IPS-11a (cell line): ENCODE measurements around the gene KAZALD1.

Source experiments
- H3K4me3 ChIP-seq: one replicate; pipeline ENCODE4 v1.5.1; 2013; ENCODE audit warnings: low read depth, low read length, control low read depth

KAZALD1 gene

DNA sequence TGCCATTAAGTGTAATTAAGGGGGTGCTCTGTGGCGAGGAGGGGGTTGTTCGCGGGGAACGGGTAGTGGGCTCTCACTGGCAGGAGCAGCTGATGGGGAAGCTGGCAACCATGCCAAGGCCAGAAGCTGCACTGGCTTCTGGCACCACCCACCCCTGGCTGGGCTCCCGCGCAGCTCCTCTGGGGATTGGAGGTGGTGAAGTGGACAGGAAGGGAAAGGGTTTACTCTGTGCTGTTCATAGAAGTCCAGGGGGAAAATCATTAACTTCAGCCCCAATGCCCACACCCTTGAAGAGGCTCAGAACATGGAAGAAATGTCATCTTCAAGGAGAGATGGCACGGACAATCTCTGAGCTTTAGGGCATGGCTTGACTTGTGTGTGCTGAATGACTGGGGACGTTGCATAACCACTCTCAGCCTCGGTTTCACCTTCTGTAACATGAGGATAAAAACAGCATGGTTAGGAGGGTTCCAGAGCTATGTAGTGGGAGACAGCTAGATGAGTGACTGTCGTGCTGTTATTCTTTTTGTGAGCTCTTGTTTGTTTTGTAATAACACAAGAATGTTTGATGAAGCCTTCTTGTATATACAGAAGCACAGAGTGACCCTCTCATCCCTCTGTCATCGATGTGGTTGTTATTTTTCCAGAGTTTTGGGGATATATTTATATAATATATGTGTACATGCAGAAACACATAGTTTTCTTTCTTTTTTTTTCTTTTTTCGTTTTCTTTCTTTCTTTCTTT lies 29.9 kb downstream of the KAZALD1 start:
- no peak overlapping the region for H3K4me3 ChIP-seq

- H3K4me3 ChIP-seq = no peak overlapping the region
These were observed 31.1 kb downstream of the KAZALD1 start for GRCh38 chr10:101092881-101093354.

DNA sequence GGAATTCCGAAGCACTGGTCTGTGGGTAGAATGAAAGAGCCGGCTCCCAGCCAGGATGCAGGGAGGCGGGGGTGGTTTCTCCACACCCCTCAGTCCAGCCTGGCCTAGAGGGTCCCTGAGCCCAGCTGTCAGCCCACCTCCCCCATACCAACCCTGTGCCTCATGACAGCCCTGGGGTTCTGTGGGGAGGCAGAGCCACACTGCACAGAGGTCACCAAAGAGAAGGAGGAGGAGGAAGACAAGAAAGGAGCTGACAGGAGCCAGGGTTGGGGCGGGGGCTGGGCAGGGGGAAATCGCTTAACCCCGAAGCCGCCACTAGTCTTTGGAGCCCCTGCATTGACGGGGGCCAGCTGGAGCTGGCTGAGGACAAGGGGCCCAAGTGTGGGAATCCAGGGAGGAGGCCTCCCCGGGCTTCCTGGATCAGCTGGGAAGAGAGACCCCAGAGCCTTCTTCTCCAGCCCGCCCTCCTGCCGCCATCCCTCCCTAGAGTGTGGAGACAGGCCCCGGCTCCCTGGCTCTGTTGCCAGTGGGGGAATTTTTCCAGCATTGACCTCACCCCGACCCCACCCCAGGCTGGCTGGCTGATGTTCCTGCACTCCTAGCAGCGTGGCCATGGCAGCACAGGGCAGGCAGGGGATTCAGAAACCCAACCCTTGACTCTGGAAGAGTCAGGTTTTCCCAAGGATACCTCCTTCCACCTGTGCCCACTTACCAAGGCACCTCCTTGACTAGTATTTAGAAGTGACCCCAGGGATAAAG lies 32.5 kb downstream of the KAZALD1 start:
- no peak overlapping the region for H3K4me3 ChIP-seq

DNA sequence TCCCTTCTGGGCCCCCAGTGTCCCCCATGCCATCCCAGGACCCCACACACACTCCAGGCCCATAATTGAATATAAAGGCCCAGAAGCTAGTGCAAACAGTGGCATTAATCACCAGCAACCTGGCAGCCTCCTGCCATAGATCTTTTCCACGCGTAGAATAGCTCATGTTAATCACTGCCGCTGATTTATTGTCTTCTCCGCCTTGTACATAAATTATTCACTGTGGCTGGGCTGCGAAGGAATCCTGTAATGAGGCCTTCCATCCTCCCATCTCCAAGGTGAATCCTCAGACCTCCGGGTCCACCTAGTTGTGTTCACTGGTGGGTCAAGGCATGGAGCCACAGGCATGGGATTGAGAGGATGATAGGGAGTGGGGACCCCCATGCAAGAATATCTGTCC lies 33.2 kb downstream of the KAZALD1 start:
- H3K4me3 ChIP-seq = no peak overlapping the region

- no peak overlapping the region for H3K4me3 ChIP-seq
These were observed 33.9 kb downstream of the KAZALD1 start for GRCh38 chr10:101095550-101096213.

DNA sequence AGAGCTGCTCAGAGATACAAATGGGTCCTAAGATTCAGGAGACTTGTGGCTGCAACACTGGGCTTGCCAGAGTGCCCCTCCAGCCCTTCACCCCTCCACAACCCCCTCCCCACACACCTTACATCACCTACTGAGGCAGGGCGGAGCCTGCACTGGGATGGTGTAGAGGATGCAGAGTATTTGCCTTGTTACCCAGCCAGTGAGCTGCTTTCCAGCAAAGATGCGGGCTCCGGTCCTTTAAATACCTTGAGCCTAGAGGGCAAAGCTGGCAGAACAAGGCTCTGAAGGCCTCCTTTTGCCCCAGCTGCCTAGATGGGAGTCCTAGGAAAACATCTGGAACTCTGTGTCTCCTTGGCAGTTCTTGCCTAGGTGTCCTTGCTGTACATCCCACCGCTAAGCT lies 34.6 kb downstream of the KAZALD1 start:
- no peak overlapping the region for H3K4me3 ChIP-seq

DNA sequence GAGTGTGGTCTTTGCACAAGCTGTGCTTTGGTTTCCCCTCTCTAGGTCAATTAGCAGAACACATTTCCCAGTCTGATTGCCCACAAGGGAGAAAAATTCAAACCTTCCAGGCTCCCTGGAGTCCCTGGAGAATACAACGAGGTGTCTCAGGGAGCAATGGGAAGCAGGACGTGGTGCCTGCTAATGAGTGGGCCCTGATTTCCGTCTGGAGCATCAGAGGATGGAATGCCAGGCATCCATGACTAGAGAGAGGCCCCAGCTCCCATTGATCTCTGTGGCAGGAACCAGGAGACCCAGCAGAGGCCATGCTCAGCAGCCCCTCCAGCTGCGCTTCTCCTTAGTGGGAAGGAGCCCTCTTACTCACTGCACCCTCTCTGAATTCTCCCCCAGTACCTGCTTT lies 36.1 kb downstream of the KAZALD1 start:
- H3K4me3 ChIP-seq = no peak overlapping the region

- H3K4me3 ChIP-seq = no peak overlapping the region
These were observed 38.1 kb downstream of the KAZALD1 start for GRCh38 chr10:101099901-101100300.

- no peak overlapping the region for H3K4me3 ChIP-seq
These were observed 39.6 kb downstream of the KAZALD1 start for GRCh38 chr10:101101372-101101881.

DNA sequence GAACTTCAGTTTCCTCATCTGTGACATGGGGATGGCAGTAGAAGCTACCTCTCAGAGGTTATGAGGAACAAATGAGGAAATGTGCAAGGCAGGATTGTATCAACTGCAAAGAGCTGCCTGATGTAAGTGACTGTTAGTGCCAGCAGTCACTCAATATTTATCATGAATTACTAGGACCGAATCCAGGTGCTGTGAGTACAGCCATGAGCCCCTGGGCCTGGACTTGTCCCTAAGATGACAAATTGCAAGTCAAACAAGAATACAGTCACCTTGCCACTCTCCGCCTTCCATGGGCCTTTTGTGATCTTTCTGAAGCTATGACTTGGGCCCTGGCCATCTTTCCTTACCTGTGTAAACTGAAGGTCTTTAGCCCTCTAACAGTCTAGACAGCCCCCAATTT lies 41.6 kb downstream of the KAZALD1 start:
- H3K4me3 ChIP-seq = no peak overlapping the region

DNA sequence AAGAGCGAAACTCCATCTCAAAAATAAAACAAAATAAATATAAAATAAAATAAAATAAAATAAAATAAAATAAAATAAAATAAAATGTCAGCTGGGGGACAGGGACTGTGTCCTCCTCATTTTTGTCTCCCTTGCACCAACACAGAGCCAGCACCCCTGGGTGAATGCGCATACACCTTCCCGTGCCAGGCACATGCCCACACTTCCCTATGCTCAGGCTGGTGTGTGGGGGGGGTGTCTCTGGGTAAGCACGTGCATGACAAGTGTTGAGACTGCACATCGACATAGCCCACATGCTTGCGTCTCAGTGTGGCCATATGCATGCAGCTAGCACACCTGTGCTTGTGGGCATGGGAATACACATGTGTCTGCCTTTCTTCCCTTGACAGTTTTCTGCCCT lies 44.6 kb downstream of the KAZALD1 start:
- H3K4me3 ChIP-seq = no peak overlapping the region

DNA sequence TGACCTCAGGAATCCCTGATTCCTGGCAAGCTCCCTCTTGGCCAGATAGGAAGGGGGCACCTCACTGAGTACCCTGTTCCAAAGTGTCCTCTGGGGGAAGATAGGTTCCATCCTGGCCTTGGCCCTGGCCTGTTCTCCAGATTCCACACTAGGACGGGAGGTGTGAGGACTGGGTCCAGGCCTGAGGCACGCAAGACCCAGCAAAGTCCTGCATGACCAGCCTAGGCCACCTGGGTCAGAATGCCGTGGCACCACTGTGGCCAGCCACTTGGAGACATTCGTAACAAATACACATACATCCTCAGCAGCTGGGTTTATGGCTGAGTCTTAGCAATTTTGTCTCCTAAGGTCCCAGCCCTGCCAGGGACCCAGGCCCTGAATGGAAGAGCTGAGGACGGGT lies 46.0 kb downstream of the KAZALD1 start:
- no peak overlapping the region for H3K4me3 ChIP-seq

GRCh38 chr10:101110856-101111523 lies 49.2 kb downstream of the KAZALD1 start:
- H3K4me3 ChIP-seq = no peak overlapping the region

DNA sequence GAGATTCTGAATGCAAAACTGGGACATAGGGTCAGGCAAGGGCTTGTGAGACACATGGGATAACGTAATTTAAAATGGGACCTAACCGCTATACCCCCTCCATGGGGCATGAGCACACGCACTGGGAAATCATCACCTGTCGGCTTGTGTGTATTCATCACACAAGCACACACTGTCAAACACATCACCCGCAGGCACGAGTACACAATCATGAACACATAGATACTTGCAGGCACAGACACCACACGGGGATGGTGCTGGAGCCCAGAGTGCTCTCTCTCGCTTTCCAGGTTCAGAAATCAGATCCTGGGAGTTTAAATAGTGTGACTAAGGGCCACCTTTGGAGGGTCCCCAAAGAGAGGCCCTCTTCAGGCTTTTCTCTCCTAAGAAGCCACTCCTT lies 49.8 kb downstream of the KAZALD1 start:
- H3K4me3 ChIP-seq = no peak overlapping the region

- H3K4me3 ChIP-seq = no peak overlapping the region
These were observed 51.2 kb downstream of the KAZALD1 start for GRCh38 chr10:101112799-101113594.

- H3K4me3 ChIP-seq = no peak overlapping the region
These were observed 52.2 kb downstream of the KAZALD1 start for GRCh38 chr10:101113890-101114403.

- H3K4me3 ChIP-seq = no peak overlapping the region
These were observed 52.9 kb downstream of the KAZALD1 start for GRCh38 chr10:101114646-101115045.
